Progenitor cell of endocrine pancreas (in vitro differentiated cells): Measurements from ENCODE around the gene CST9. TPM values are rescaled to one million over a fixed set of nuclear protein-coding genes. Genes with fewer than 3 reads are reported as not detected.
"Not testable (repeated sequence)": the region's sequence is repeated elsewhere in the genome, so short reads cannot be mapped to it uniquely, and the experiment has no call there.

Experiments used
- DNase-seq: peaks from one replicate; pipeline ENCODE4 v3.0.0; 2021; ENCODE audit warnings: low spot score; ENCODE audit not compliant: unreplicated experiment
- H3K27ac Mint-ChIP-seq: 2 replicates; pipeline ENCODE4 v1.8.0; 2021; ENCODE audit warnings: mild to moderate bottlenecking, moderate library complexity, mixed read lengths
- H3K27me3 Mint-ChIP-seq: 2 replicates; pipeline ENCODE4 v1.8.0; 2021; ENCODE audit warnings: mixed read lengths
- H3K36me3 Mint-ChIP-seq: 2 replicates; pipeline ENCODE4 v1.8.0; 2022; ENCODE audit warnings: mixed read lengths; ENCODE audit not compliant: insufficient read depth
- H3K4me1 Mint-ChIP-seq: 2 replicates; pipeline ENCODE4 v1.8.0; 2021; ENCODE audit warnings: low read depth, mixed read lengths
- H3K4me3 Mint-ChIP-seq: 2 replicates; pipeline ENCODE4 v1.8.0; 2021; ENCODE audit warnings: low read depth, mild to moderate bottlenecking, moderate library complexity, mixed read lengths
- H3K9me3 Mint-ChIP-seq: 2 replicates; pipeline ENCODE4 v1.8.0; 2021; ENCODE audit warnings: low read depth, mixed read lengths
- total RNA-seq: library from RNA; stranded (reverse); gene quantifications from 2 replicates; pipeline ENCODE4 v1.2.1, GENCODE V29; 2021
- TF ChIP-seq, protein P1 (sequence below): fragments of 200-600 bp; sonication (generic); IDR thresholded peaks from one replicate; pipeline ENCODE4 v1.5.0; 2021; ENCODE audit warnings: antibody characterized with exemption, mild to moderate bottlenecking; ENCODE audit not compliant: unreplicated experiment

The CST9 gene
- total RNA-seq, 1 donor from 2014 or later: not detected

DNA sequence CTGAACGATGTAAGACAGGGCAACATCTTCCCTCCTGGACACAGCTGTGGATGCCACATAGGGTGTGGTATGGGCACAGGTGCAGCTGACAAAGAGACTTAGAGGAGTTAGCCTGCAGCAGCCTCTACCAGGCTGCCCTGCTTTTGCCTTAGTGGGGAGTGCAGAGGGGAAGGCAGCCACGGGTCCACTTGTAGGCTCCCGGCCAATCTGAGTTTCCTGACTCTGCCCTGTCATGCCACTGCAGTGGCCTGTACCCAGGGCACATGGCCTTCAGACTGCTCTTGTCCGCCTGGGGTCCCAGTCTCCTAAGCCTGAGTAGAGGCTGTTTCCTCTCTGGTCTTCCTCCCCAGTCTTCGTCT, 20.3 kb downstream of the CST9 start:
- peaks cover 3% of the 10 kb centered on the region for H3K9me3 Mint-ChIP-seq

GRCh38 chr20:23584434-23585199, 21.1 kb downstream of the CST9 start:
- no peak for DNase-seq
- TF ChIP-seq, protein P1, sequence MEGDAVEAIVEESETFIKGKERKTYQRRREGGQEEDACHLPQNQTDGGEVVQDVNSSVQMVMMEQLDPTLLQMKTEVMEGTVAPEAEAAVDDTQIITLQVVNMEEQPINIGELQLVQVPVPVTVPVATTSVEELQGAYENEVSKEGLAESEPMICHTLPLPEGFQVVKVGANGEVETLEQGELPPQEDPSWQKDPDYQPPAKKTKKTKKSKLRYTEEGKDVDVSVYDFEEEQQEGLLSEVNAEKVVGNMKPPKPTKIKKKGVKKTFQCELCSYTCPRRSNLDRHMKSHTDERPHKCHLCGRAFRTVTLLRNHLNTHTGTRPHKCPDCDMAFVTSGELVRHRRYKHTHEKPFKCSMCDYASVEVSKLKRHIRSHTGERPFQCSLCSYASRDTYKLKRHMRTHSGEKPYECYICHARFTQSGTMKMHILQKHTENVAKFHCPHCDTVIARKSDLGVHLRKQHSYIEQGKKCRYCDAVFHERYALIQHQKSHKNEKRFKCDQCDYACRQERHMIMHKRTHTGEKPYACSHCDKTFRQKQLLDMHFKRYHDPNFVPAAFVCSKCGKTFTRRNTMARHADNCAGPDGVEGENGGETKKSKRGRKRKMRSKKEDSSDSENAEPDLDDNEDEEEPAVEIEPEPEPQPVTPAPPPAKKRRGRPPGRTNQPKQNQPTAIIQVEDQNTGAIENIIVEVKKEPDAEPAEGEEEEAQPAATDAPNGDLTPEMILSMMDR: no peak
- H3K9me3 Mint-ChIP-seq: peaks cover 3% of the 10 kb centered on the region
- H3K4me3 Mint-ChIP-seq: no peak overlapping the region
- no peaks in the 10 kb centered on the region for H3K36me3 Mint-ChIP-seq
- peaks cover 8% of the 10 kb centered on the region for H3K4me1 Mint-ChIP-seq
- no peaks in the 10 kb centered on the region for H3K27me3 Mint-ChIP-seq
- no peak overlapping the region for H3K27ac Mint-ChIP-seq

More for the DNA sequence above, 20.3 kb downstream of the CST9 start:
- TF ChIP-seq, protein P1: no peak
- no peak for DNase-seq
- no peaks in the 10 kb centered on the region for H3K27me3 Mint-ChIP-seq
- no peaks in the 10 kb centered on the region for H3K36me3 Mint-ChIP-seq
- peaks cover 8% of the 10 kb centered on the region for H3K4me1 Mint-ChIP-seq
- no peak overlapping the region for H3K27ac Mint-ChIP-seq
- H3K4me3 Mint-ChIP-seq: no peak overlapping the region

GRCh38 chr20:23583526-23583925, 22.2 kb downstream of the CST9 start:
- no peak overlapping the region for H3K27ac Mint-ChIP-seq
- peaks cover 3% of the 10 kb centered on the region for H3K9me3 Mint-ChIP-seq
- no peaks in the 10 kb centered on the region for H3K36me3 Mint-ChIP-seq
- DNase-seq: no peak
- H3K4me3 Mint-ChIP-seq: no peak overlapping the region
- TF ChIP-seq, protein P1: no peak
- H3K27me3 Mint-ChIP-seq: no peaks in the 10 kb centered on the region
- H3K4me1 Mint-ChIP-seq: peaks cover 8% of the 10 kb centered on the region

GRCh38 chr20:23582293-23582692, 23.4 kb downstream of the CST9 start:
- no peaks in the 10 kb centered on the region for H3K27me3 Mint-ChIP-seq
- H3K4me1 Mint-ChIP-seq: peaks cover 8% of the 10 kb centered on the region
- H3K36me3 Mint-ChIP-seq: no peaks in the 10 kb centered on the region
- no peak overlapping the region for H3K4me3 Mint-ChIP-seq
- DNase-seq: no peak
- TF ChIP-seq, protein P1: no peak
- peaks cover 3% of the 10 kb centered on the region for H3K9me3 Mint-ChIP-seq
- no peak overlapping the region for H3K27ac Mint-ChIP-seq

GRCh38 chr20:23581833-23582232, 23.9 kb downstream of the CST9 start:
- not testable (repeated sequence) for H3K27me3 Mint-ChIP-seq, H3K4me1 Mint-ChIP-seq, H3K36me3 Mint-ChIP-seq, H3K9me3 Mint-ChIP-seq, H3K27ac Mint-ChIP-seq, DNase-seq, H3K4me3 Mint-ChIP-seq

GRCh38 chr20:23574977-23575376, 30.7 kb downstream of the CST9 start:
- TF ChIP-seq, protein P1: no peak
- Mint-ChIP-seq H3K4me1 (no peaks in the 10 kb centered on the region), H3K27ac (no peak overlapping the region), H3K27me3 (no peaks in the 10 kb centered on the region), H3K4me3 (no peak overlapping the region), H3K9me3 (no peaks in the 10 kb centered on the region), H3K36me3 (no peaks in the 10 kb centered on the region)
- DNase-seq: no peak
